ENCODE measurements around the gene COX8C. TPM values are rescaled to one million over a fixed set of nuclear protein-coding genes. Genes with fewer than 3 reads are reported as not detected.

COX8C gene
- total and polyA plus RNA-seq, 9 of the 15 experiments (the other 6 are each of a cell fraction or from before 2014, with no cell fraction given), result not detected

GRCh38 chr14:93318927-93319326 lies 28.1 kb upstream of the COX8C start:
- peaks cover 5% of the 10 kb centered on the region; the same call in 1 of the 3 replicates for H3K36me3 ChIP-seq (ENCODE audit: control insufficient read depth, insufficient read depth, low read length)
- H4K20me1 ChIP-seq (replicated peaks; ENCODE audit: control insufficient read depth, insufficient read depth, low read length), result no peaks in the 10 kb centered on the region
- no peak for TF ChIP-seq MAFF (IDR thresholded peaks at IDR 0.05; ENCODE audit: low read length)
- TF ChIP-seq SMAD2 (IDR thresholded peaks at IDR 0.05; ENCODE audit: low read depth, low read length), result no peak
- no peak for TF ChIP-seq ETS2 (tag; IDR thresholded peaks at IDR 0.05; ENCODE audit: borderline replicate concordance, poor library complexity, severe bottlenecking)
- TF ChIP-seq TAF7 (tag; IDR thresholded peaks at IDR 0.05), result no peak
- no peak for TF ChIP-seq DLX4 (CRISPR knock-in tag; IDR thresholded peaks at IDR 0.05)
- TF ChIP-seq U2AF2 (optimal IDR thresholded peaks at IDR 0.05; ENCODE audit: low read depth, low read length), result no peak
- no peak for TF ChIP-seq ZNF780A (CRISPR knock-in tag; IDR thresholded peaks at IDR 0.05)
- TF ChIP-seq HDAC1 (IDR thresholded peaks at IDR 0.05), result no peak
- TF ChIP-seq E2F6 (IDR thresholded peaks at IDR 0.05; ENCODE audit: borderline replicate concordance in 1 of 2, extremely low read depth in 1 of 2, insufficient read depth in 1 of 2, insufficient read length in 1 of 2, low read depth in 1 of 2, low read length in 1 of 2, poor library complexity in 1 of 2, severe bottlenecking in 1 of 2), result no peak
- no peak for TF ChIP-seq MYBL2 (IDR thresholded peaks at IDR 0.05; ENCODE audit: low read depth)
- TF ChIP-seq MYBL2 (CRISPR knock-in tag; IDR thresholded peaks at IDR 0.05; ENCODE audit: borderline replicate concordance), result no peak
- no peak for TF ChIP-seq PYGO2 (tag; IDR thresholded peaks at IDR 0.05)
- no peak for TF ChIP-seq KHSRP (IDR thresholded peaks at IDR 0.05)
- no peak for TF ChIP-seq BRF1 (IDR thresholded peaks at IDR 0.05; ENCODE audit: borderline replicate concordance, extremely low read depth, insufficient read length)
- TF ChIP-seq ZNF740 (CRISPR knock-in tag; IDR thresholded peaks at IDR 0.05), result no peak
- no peak for TF ChIP-seq ZNF740 (tag; IDR thresholded peaks at IDR 0.05)
- H3K27ac ChIP-seq (ENCODE audit: extremely low read depth, low read depth, low read length), result peak overlapping the region; percentile 45; the same call in 1 of the 3 replicates
- peaks cover 82% of the 10 kb centered on the region for H3K79me2 ChIP-seq (ENCODE audit: control insufficient read depth, insufficient read depth, low read length)
- WGBS (ENCODE audit: insufficient coverage, low coverage, missing lambda C conversion rate), result 10% methylated on average over 2 of the region's 5 CpGs
- no peak overlapping the region for H2AFZ ChIP-seq (ENCODE audit: low read depth, low read length)
- in situ Hi-C loops (cut with MboI), result no loop called here
- H3K4me3 ChIP-seq, result no peak overlapping the region
- no peaks in the 10 kb centered on the region for H3K9me3 ChIP-seq (replicated peaks; ENCODE audit: control insufficient read depth, insufficient read depth, low read depth, low read length)
- intact Hi-C loops (cut with micrococcal nuclease), result no loop called here
- no peak for FAIRE-seq
- peak overlapping the region in 1 of 2 experiments; percentile 61; a peak in 2 of 4 replicates for H3K9ac ChIP-seq (ENCODE audit: insufficient read depth in 1 of 2, low read depth in 2 of 2, low read length in 2 of 2)
- CTCF ChIA-PET (ENCODE audit: low intra/inter-chr PET ratio), result no interaction called here
- POLR2A ChIA-PET, result interaction anchor here (0.6 to 2.5 kb wide), 4 partner anchors 10 to 36 kb away, joined by 3 to 12 read pairs (median 8); no protein-coding TSS in a partner anchor
- no TSS peak for BruUV-seq (replicated peaks)
- ATAC-seq, result peak; percentile 55
- peaks cover 4 to 42% of the 10 kb centered on the region in 2 experiments; a peak in 4 of 5 replicates for H3K4me1 ChIP-seq (replicated peaks in 1 of 2; ENCODE audit: control insufficient read depth in 2 of 2, insufficient read depth in 2 of 2, low read length in 2 of 2)
- H3K4me2 ChIP-seq (ENCODE audit: insufficient read depth, low read length), result peak overlapping the region; percentile 27
- peak in 1 of 4 experiments; percentile 23 for DNase-seq (ENCODE audit: extremely low read depth in 1 of 4, low spot score in 3 of 4)
- H3K27me3 ChIP-seq (ENCODE audit: control insufficient read depth in 2 of 2, insufficient read depth in 2 of 2, low read length in 2 of 2), result no peaks in the 10 kb centered on the region
- no peaks in the 10 kb centered on the region for H3K9me1 ChIP-seq (ENCODE audit: control insufficient read depth, insufficient read depth, low read length)
